Right cardiac atrium (tissue), 5 donors: ENCODE measurements around the gene BCAS4. TPM values are rescaled to one million over a fixed set of nuclear protein-coding genes. Genes with fewer than 3 reads are reported as not detected.

ENCODE experiments used
- ATAC-seq, 2 donors: fragments of 200-7000 bp; cut with Tn5 transposase; one replicate each; pipeline versions ENCODE4 v1.8.0 to v1.9.1; 2020; ENCODE audit warnings: moderate library complexity in 2 of 2, mild to moderate bottlenecking in 1 of 2
- DNase-seq, 3 donors: peaks; one replicate each; pipeline ENCODE4 v3.0.0-alpha.2; 2020
- H3K27ac ChIP-seq: one replicate; pipeline ENCODE4 v1.5.1; 2013; ENCODE audit warnings: mild to moderate bottlenecking, low read length, control low read depth, moderate library complexity
- H3K27me3 ChIP-seq: one replicate; pipeline ENCODE4 v1.6.1; 2013; ENCODE audit not compliant: control insufficient read depth, insufficient read depth
- H3K4me1 ChIP-seq: one replicate; pipeline ENCODE4 v1.6.1; 2013; ENCODE audit warnings: low read length; ENCODE audit not compliant: control insufficient read depth, insufficient read depth
- H3K4me3 ChIP-seq: one replicate; pipeline ENCODE4 v1.5.1; 2013; ENCODE audit warnings: low read length, control low read depth
- H3K9me3 ChIP-seq: one replicate; pipeline ENCODE4 v1.6.1; 2013; ENCODE audit warnings: low read length; ENCODE audit not compliant: control insufficient read depth
- WGBS: extraction: QIAGEN DNeasy Blood & Tissue Kit; methylation state at CpG from one replicate; pipeline ENCODE4 v1.1.7; 2013; 5-methylcytosine and 5-hydroxymethylcytosine counted together
- intact Hi-C, 4 donors: fragments of 100-400 bp; cut with DNase I; formaldehyde crosslinking; loops; one replicate each; pipeline versions ENCODE4 v1.11.0 to v1.14.0; 2022 to 2023
- polyA plus RNA-seq: library from polyadenylated mRNA; stranded (reverse); fragments of 200-250 nt; gene quantifications from one replicate; pipeline ENCODE4 v1.2.3, GENCODE V29; 2013
- total RNA-seq, 4 donors: library from RNA; stranded (reverse); fragmentation: NEBNext Ultra II Directional; extraction: Animal tissue kit (Norgen Biotek cat#: 25700); gene quantifications; one replicate each; pipeline ENCODE4 v1.2.1, GENCODE V29; 2021
- donor health status: healthy with polysubstance abuse.
- donor health status: DM: no; HTN: yes; CAD: no.
- donor health status: DM: no; HTN: no; CAD: no.
- donor health status: DM: no; HTN: yes; CAD: no; lungs with severe emphysema.
- donor health status: DM: yes; HTN: yes; CAD: no.

The BCAS4 gene
- total and polyA plus RNA-seq, 5 donors: 1.6 to 3.5 (median 2.4) TPM

DNA sequence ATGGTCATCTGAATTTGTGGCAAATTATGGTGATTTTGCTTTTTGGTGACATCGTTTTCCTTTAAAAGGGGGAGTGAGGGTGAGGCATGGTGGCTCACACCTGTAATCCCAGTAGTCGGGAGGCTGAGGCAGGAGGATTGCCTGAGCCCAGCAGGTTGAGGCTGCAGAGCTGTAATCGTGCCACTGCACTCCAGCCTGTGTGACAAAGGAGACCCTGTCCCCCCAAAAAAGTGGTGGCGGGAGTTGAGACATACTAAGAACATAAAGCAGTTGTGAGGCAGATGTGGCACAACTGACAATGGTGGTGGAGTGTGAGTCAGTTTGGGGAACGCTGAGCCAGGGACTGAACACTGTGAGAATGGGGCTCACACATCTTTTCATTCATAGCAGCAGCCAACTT is 90.9 kb downstream of the BCAS4 start:
- Histone ChIP-seq H3K4me1 (no peaks in the 10 kb centered on the region), H3K9me3 (no peaks in the 10 kb centered on the region), H3K27me3 (no peaks in the 10 kb centered on the region), H3K4me3 (no peak overlapping the region), H3K27ac (no peak overlapping the region)
- no peak for ATAC-seq
- no peak for DNase-seq
- intact Hi-C loops: no loop called here
- WGBS: 90% methylated on average over 5 of the region's 5 CpGs

DNA sequence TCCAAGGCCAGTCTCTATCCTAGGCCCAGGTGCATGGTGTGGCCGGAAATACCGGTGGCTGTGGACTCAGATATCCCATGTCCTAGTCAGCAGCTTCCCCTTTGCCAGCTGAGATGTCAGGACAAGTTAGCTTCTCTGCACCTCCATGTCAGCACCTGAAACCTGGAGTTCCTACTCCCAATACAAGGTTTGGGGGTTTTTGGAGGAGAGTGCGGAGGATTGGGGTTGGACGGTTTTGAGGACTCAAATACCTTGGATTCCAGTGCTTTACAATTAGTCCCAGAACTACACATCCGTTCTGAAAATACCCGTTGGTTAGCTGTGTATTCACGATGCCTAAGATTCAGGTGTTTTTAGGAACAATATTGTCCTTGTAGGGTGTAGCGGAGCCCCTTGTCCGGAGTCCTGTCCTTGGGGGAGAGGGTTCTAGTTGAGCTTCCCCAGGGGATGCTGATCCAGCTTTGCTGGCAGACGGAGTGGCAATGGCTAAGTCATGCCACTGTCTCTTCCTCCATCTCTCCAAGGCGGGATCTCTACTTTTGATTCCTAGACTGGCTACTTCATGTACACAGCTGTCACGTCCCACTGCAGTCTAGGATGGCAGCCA is 91.4 kb downstream of the BCAS4 start:
- 82% methylated on average over 12 of the region's 12 CpGs for WGBS
- DNase-seq: no peak
- ATAC-seq: no peak

DNA sequence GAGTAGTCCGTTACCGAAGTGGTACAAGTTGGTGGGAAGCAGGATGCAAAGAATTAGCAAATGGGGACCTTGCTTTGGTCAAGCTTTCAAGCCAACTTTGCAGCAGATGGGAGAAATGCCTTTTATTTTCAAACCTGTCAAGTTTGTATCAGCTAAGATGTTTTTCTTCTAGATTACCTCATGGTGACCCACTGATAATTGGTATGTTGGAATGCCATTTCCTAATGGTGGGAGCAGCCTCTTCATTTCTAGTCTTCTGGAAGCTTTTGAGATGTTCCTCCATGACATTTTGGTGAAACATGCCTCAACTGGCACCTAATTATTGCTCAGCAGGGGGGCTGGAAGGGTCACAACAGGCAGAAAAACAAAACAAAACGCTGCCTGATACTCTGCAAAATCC is 92.7 kb downstream of the BCAS4 start:
- Histone ChIP-seq H3K4me1 (no peaks in the 10 kb centered on the region), H3K27me3 (no peaks in the 10 kb centered on the region), H3K9me3 (no peaks in the 10 kb centered on the region), H3K4me3 (no peak overlapping the region), H3K27ac (no peak overlapping the region)
- ATAC-seq: no peak
- intact Hi-C loops: no loop called here
- DNase-seq: no peak
- WGBS: 75% methylated on average over 3 of the region's 3 CpGs

More for the DNA sequence above, 91.4 kb downstream of the BCAS4 start:
- H3K4me1 ChIP-seq: no peaks in the 10 kb centered on the region
- no peak overlapping the region for H3K4me3 ChIP-seq
- H3K27me3 ChIP-seq: no peaks in the 10 kb centered on the region
- no peak overlapping the region for H3K27ac ChIP-seq
- H3K9me3 ChIP-seq: no peaks in the 10 kb centered on the region
- intact Hi-C loops: no loop called here

DNA sequence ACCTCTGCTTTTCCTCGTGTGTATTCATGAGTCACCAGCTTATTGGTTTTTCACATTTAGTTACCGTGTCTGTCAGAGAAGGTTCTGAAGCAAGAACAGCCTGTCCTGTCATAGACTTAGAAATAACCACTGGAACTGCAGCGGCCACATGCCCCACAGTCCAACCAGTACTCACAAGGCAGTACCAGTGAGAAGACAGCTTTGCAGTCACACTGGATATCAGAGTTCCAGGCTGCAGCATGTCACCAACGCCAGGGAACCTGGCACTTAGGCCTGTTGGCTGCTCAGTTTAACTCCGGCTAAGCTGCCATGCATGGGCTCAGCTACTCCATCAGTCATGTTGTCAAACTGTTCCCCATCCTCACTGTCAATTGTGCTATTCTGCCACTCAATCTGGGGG is 96.3 kb downstream of the BCAS4 start:
- Histone ChIP-seq H3K27me3 (no peaks in the 10 kb centered on the region), H3K4me1 (no peaks in the 10 kb centered on the region), H3K9me3 (no peaks in the 10 kb centered on the region), H3K27ac (no peak overlapping the region), H3K4me3 (no peak overlapping the region)
- intact Hi-C loops: no loop called here
- DNase-seq: no peak
- ATAC-seq: peak in 1 of 2 donors; percentile 65
- WGBS: 75% methylated on average over 5 of the region's 5 CpGs

DNA sequence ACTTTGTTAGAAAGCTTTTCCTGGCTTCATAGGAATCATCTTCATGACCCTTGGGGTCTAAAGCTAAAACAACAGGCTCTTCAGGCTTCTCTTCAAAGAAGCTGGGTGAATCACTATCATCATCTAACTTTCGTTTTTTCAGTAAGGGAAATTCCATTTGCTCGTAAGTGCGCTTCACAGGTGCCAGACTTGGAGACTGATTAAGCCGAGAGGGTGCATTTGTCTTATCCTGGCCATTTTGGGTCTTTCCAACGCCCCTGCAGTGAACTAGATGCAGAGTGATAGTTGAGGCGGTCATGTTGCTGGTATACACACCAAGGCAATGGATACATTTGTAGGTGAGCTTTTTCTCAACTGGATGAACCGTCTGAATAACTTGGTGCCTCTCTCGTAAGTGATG is 97.5 kb downstream of the BCAS4 start:
- H3K9me3 ChIP-seq: no peaks in the 10 kb centered on the region
- intact Hi-C loops: no loop called here
- no peak for DNase-seq
- 93% methylated on average over 8 of the region's 8 CpGs for WGBS
- ATAC-seq: no peak
- no peak overlapping the region for H3K4me3 ChIP-seq
- H3K27ac ChIP-seq: no peak overlapping the region
- no peaks in the 10 kb centered on the region for H3K4me1 ChIP-seq
- H3K27me3 ChIP-seq: no peaks in the 10 kb centered on the region

DNA sequence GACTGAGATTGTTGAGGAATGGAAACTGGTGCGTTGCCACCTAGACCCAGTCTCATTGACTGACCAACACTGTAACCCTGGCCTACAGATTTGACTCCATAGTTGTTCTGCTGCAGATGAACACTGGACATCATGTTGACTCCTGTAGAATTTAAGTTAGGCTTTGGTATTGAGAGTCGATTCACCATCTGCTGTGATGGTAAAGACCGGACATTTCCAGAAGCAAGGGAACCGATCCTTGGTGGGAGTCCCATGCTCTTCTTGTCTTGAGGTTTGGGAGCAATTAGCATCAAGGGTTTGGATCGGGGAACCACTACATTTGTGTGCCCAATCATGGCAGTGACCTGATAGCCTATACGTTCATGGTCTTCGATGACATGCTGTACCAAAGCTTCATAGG is 98.8 kb downstream of the BCAS4 start:
- intact Hi-C loops: no loop called here
- Histone ChIP-seq H3K4me1 (no peaks in the 10 kb centered on the region), H3K9me3 (no peaks in the 10 kb centered on the region), H3K27me3 (no peaks in the 10 kb centered on the region), H3K27ac (no peak overlapping the region), H3K4me3 (no peak overlapping the region)
- DNase-seq: no peak
- no peak for ATAC-seq
- 95% methylated on average over 7 of the region's 7 CpGs for WGBS

DNA sequence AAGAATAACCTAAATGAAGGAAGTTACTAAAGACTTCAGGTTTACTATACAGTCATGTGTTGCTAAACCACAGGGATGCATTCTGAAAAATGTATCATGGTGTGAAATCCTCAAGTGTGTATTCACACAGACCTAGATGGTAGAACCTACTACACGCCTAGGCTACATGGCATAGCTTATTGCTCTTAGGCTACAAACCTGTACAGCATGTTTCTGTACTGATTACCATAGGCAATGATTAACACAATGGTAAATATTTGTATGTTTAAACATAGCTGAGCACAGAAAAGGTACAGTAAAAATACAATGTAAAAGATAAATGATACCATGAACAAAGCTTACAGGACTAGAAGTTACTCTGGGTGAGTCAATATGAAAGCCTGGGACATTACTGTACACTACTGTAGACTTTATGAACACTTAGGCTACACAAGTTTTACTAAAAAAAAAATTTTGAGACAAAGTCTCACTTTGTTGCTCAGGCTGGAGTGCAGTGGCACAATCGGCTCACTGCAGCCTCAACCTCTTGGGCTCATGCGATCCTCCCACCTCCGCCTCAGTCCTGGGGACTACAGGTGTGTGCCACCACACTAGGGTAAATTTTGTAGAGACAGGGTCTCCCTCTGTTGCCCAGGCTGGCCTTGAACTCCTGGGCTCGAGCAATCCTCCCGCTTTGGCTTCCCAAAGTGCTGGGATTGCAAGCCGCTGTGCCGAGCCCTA is 100.4 kb downstream of the BCAS4 start:
- ATAC-seq: no peak
- Histone ChIP-seq H3K27ac (no peak overlapping the region), H3K27me3 (no peaks in the 10 kb centered on the region), H3K4me1 (no peaks in the 10 kb centered on the region), H3K9me3 (no peaks in the 10 kb centered on the region), H3K4me3 (no peak overlapping the region)
- no peak for DNase-seq
- 91% methylated on average over 8 of the region's 8 CpGs for WGBS
- intact Hi-C loops: no loop called here

DNA sequence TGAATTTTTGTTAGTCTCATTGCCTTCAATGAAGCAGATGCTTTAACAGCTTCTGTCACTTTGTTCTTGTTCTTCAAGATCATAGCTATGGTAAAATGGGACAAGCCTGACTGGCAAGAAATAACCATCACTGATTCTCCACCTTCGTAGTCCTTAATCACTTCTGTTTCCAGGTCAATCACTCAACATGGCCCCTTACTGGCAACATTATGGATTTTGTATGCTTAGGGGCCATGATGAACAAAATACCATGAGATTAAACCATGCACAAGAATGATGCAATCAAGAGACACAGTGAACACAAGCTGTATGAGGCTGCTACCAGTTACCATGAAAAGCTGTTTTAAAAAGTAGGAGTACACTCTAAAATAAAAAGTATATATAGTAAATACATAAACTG is 103.6 kb downstream of the BCAS4 start:
- DNase-seq (no peak), ATAC-seq (no peak)
- Histone ChIP-seq H3K4me1 (no peaks in the 10 kb centered on the region), H3K4me3 (no peak overlapping the region), H3K27ac (no peak overlapping the region), H3K9me3 (no peaks in the 10 kb centered on the region), H3K27me3 (no peaks in the 10 kb centered on the region)
- WGBS: 87% methylated on average over 1 of the region's 1 CpG
- intact Hi-C loops: no loop called here

DNA sequence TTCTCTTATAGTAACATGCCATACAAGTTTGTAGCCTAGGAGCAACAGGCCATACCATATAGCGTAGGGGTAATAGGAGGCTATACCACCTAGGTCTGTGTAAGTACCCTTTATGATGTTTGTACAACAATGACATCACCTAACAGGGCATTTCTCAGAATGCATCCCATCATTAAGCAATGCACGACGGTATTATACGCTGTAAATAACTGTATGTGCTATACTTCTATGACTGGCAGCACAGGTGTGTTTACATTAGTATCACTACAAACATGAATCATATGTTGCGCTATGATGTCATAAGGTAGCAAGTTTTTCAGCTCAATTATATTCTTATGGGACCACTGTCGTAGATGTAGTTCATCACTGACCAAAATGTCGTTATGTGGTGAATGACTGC is 105.4 kb downstream of the BCAS4 start:
- ATAC-seq (no peak), DNase-seq (no peak)

DNA sequence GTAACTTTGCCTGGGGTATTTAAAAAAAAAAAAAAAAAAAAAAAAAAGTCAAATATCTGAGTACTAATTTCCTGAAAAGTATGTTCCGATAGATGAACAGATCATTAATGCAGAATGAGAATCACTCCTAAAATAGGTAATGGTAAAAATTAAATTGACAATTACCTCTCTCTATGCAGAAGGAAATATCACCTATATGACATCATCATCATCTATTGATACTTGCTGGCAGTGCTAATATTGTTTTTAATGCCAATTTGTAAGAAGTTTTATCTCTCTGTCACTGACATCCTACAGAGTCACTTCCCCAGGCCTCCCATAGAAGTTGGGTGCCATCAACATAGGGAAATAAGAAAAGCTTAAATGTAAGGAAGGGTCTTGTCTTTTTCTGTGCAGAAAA is 106.4 kb downstream of the BCAS4 start:
- Histone ChIP-seq H3K9me3 (no peaks in the 10 kb centered on the region), H3K4me1 (peaks cover 4% of the 10 kb centered on the region), H3K27me3 (no peaks in the 10 kb centered on the region), H3K4me3 (no peak overlapping the region), H3K27ac (no peak overlapping the region)
- intact Hi-C loops: no loop called here
- WGBS: 91% methylated on average over 1 of the region's 1 CpG
- DNase-seq (no peak), ATAC-seq (no peak)

More for the DNA sequence above, 105.4 kb downstream of the BCAS4 start:
- Histone ChIP-seq H3K9me3 (no peaks in the 10 kb centered on the region), H3K4me1 (peaks cover 2% of the 10 kb centered on the region), H3K4me3 (no peak overlapping the region), H3K27me3 (no peaks in the 10 kb centered on the region), H3K27ac (no peak overlapping the region)
- intact Hi-C loops: no loop called here
- WGBS: 96% methylated on average over 7 of the region's 7 CpGs

DNA sequence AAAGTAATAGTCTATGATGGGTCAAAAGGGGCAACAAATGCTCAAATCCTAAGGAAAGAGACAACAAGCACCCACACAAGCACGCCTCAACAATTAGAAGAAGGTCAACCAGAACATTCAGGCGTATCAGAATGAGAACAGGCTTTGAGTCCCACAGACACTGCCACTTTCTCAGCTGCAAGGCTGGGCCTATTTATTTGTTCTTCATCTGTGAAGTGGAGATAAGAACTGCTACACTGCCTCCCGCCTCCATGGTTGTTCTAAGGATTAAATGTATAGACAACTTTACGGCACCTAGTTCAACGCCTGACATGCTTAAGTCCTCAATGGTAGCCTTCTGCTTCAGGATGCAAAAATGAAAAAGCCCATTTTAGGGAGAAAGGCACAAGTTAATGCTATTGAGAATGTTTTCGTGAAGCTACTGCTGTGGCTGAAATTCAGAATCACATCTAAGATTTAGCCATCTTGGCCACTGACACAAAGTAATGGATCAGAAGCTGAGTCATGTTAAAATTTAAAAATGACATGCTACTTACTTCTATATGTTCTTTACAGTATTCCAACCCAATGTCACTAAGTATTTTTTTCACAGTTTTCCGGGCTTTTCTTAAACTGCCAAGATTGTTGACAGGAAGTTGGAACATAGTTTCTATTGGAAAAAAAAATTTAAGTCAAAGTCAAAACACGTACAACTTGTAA is 108.6 kb downstream of the BCAS4 start:
- WGBS: 71% methylated on average over 8 of the region's 8 CpGs

More for the DNA sequence above, 108.6 kb downstream of the BCAS4 start:
- DNase-seq (no peak), ATAC-seq (no peak)
- Histone ChIP-seq H3K4me1 (peaks cover 4% of the 10 kb centered on the region), H3K27ac (no peak overlapping the region), H3K4me3 (no peak overlapping the region), H3K27me3 (no peaks in the 10 kb centered on the region), H3K9me3 (no peaks in the 10 kb centered on the region)
- intact Hi-C loops: no loop called here
